ENCODE results near the gene SLMAP.

The SLMAP gene

DNA sequence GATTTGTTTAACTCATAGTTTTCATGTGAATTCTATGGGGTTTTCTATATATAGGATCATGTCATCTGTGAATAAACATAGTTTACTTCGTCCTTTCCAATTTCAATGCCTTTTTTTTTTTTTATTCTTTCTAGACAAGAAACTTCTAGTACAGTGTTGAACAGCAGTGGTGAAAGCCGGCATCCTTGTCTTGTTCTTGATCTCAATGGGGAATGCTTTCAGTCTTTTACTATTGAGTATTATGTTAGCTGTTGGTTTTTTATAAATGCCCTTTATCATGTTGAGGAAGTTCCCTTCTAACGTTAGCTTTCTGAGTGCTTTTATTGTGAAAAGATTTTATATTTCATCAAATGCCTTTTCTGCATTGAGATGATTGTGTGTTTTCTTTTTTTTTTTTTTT lies 69.0 kb downstream of the SLMAP start:
- H3K9me3 Mint-ChIP-seq: no peaks in the 10 kb centered on the region
- peaks cover 11% of the 10 kb centered on the region for H3K36me3 Mint-ChIP-seq
- no peak overlapping the region for H3K4me3 Mint-ChIP-seq
- no peaks in the 10 kb centered on the region for H3K27me3 Mint-ChIP-seq
- no peak overlapping the region for H3K27ac Mint-ChIP-seq
- peaks cover 44% of the 10 kb centered on the region for H3K4me1 Mint-ChIP-seq
- no peak for ATAC-seq

DNA sequence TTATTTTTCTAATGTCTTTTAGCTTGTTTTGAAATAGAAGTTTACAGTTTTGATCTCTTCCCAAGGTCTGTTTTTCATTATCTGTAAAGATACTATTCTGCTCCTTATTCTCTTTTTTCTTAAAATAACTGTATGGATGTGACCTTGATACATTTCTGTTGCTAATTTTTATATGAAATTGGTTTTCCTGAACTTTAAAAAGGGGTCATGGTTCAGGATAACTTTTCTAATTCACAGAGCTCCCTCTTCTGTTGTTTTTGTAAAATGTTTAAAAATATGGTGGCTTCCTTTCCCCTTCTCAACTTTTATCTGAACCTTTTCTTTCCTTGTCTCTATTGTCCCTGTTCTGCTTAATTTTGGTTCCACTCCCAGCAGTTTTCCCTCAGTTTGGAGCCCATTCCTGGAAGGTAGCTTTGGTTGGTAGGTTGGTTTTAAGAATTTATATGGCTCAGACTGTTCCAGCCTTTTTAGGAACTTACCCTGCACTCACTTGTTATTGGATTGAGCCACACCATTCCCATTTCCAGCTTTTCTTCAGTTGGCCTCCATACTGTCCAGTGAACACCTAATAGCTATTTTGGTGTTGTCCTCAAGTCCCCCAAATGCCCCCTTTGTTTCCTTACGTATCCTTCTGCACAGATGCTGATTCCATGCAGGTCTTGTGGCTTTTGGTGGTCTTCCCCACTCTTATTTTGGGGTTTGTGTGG lies 70.3 kb downstream of the SLMAP start:
- no peaks in the 10 kb centered on the region for H3K9me3 Mint-ChIP-seq
- ATAC-seq: no peak
- H3K27ac Mint-ChIP-seq: no peak overlapping the region
- peaks cover 16% of the 10 kb centered on the region for H3K36me3 Mint-ChIP-seq
- H3K4me1 Mint-ChIP-seq: peaks cover 37% of the 10 kb centered on the region
- H3K27me3 Mint-ChIP-seq: no peaks in the 10 kb centered on the region
- H3K4me3 Mint-ChIP-seq: no peak overlapping the region

GRCh38 chr3:57826952-57827723 lies 71.0 kb downstream of the SLMAP start:
- H3K9me3 Mint-ChIP-seq: no peaks in the 10 kb centered on the region
- H3K4me3 Mint-ChIP-seq: no peak overlapping the region
- no peak overlapping the region for H3K27ac Mint-ChIP-seq
- peaks cover 31% of the 10 kb centered on the region for H3K4me1 Mint-ChIP-seq
- H3K36me3 Mint-ChIP-seq: peaks cover 19% of the 10 kb centered on the region
- H3K27me3 Mint-ChIP-seq: no peaks in the 10 kb centered on the region
- ATAC-seq: no peak

- H3K27ac Mint-ChIP-seq: no peak overlapping the region
- H3K9me3 Mint-ChIP-seq: no peaks in the 10 kb centered on the region
- ATAC-seq: no peak
- H3K27me3 Mint-ChIP-seq: no peaks in the 10 kb centered on the region
- peaks cover 21% of the 10 kb centered on the region for H3K36me3 Mint-ChIP-seq
- H3K4me1 Mint-ChIP-seq: peaks cover 29% of the 10 kb centered on the region
- H3K4me3 Mint-ChIP-seq: no peak overlapping the region
Observed at GRCh38 chr3:57827757-57828156, 71.6 kb downstream of the SLMAP start.

DNA sequence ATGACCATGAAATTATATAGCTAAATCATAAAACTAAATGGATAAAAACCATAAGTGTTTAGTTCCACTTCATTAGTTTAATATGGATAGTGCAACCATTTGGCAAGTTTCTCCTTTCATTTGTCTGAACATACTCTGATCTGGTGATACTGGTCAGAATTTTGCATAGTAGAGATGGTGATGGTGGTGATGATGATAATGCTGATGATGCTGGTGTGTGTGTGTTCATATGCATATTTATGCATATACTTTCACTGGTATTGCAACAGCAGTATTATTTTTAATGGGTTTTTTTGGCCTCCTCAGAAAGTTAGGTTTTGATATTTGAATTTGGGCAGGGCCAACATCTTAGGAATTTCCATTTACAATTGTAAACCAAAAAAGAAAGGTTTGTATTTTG lies 76.4 kb downstream of the SLMAP start:
- H3K4me1 Mint-ChIP-seq: no peaks in the 10 kb centered on the region

DNA sequence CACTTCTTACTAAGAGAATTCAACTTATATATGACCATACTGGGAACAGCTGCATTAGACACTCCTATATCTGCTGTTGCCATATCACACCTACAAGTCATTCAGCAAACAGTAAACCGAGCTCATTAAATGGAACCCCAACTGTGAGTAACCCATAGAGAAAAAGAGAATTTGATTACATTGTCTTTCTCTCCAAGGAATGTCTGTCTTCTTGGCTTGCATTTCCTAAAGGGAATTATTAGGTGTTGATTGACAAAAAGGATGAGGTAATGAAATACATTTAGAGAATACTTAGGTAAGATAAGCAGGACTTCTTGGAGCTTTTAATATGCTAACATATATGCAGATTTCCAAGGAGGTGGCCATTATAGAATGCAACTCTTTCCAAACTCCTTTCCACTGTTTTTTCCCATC lies 76.8 kb downstream of the SLMAP start:
- Mint-ChIP-seq H3K36me3 (peaks cover 31% of the 10 kb centered on the region), H3K9me3 (no peaks in the 10 kb centered on the region), H3K27me3 (no peaks in the 10 kb centered on the region), H3K4me1 (no peaks in the 10 kb centered on the region), H3K27ac (no peak overlapping the region), H3K4me3 (no peak overlapping the region)
- no peak for ATAC-seq

More for the DNA sequence above, 76.4 kb downstream of the SLMAP start:
- H3K4me3 Mint-ChIP-seq: no peak overlapping the region
- no peaks in the 10 kb centered on the region for H3K9me3 Mint-ChIP-seq
- peaks cover 31% of the 10 kb centered on the region for H3K36me3 Mint-ChIP-seq
- no peaks in the 10 kb centered on the region for H3K27me3 Mint-ChIP-seq
- ATAC-seq: no peak
- H3K27ac Mint-ChIP-seq: no peak overlapping the region

DNA sequence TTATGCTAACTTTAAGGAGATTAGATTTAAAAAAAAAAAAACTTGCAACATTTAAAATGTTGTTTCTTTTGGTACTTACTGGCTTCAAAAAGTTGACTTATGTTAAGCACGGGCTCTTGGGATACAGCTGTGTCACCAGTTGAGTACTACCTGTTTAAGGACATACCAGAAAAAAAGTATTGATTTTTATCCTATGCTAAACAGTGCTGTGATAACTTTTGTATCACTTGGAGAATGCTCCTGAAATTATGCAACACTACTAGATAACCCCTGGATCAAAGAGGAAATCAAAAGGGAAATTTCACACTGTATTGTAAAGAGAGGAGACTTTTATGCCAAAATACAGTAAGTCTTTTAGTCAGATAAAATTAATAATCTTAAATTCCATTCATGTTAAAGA lies 77.7 kb downstream of the SLMAP start:
- H3K9me3 Mint-ChIP-seq: no peaks in the 10 kb centered on the region
- no peaks in the 10 kb centered on the region for H3K27me3 Mint-ChIP-seq
- no peak overlapping the region for H3K27ac Mint-ChIP-seq
- no peak overlapping the region for H3K4me3 Mint-ChIP-seq
- H3K4me1 Mint-ChIP-seq: no peaks in the 10 kb centered on the region
- no peak for ATAC-seq
- H3K36me3 Mint-ChIP-seq: peaks cover 31% of the 10 kb centered on the region

GRCh38 chr3:57837686-57838085 lies 81.6 kb downstream of the SLMAP start:
- Mint-ChIP-seq H3K4me3 (no peak overlapping the region), H3K27me3 (no peaks in the 10 kb centered on the region), H3K4me1 (peaks cover 8% of the 10 kb centered on the region), H3K27ac (no peak overlapping the region), H3K36me3 (peaks cover 13% of the 10 kb centered on the region), H3K9me3 (no peaks in the 10 kb centered on the region)
- no peak for ATAC-seq

GRCh38 chr3:57838627-57839026 lies 82.5 kb downstream of the SLMAP start:
- Mint-ChIP-seq H3K36me3 (peaks cover 7% of the 10 kb centered on the region), H3K27me3 (no peaks in the 10 kb centered on the region), H3K4me3 (no peak overlapping the region), H3K9me3 (no peaks in the 10 kb centered on the region), H3K4me1 (peaks cover 8% of the 10 kb centered on the region), H3K27ac (no peak overlapping the region)
- ATAC-seq: no peak

- H3K4me3 Mint-ChIP-seq: no peak overlapping the region
- peaks cover 8% of the 10 kb centered on the region for H3K4me1 Mint-ChIP-seq
- ATAC-seq: no peak
- H3K27ac Mint-ChIP-seq: peak overlapping the region; percentile 5
- no peaks in the 10 kb centered on the region for H3K9me3 Mint-ChIP-seq
- H3K36me3 Mint-ChIP-seq: no peaks in the 10 kb centered on the region
- no peaks in the 10 kb centered on the region for H3K27me3 Mint-ChIP-seq
Observed at GRCh38 chr3:57840473-57840872, 84.4 kb downstream of the SLMAP start.

DNA sequence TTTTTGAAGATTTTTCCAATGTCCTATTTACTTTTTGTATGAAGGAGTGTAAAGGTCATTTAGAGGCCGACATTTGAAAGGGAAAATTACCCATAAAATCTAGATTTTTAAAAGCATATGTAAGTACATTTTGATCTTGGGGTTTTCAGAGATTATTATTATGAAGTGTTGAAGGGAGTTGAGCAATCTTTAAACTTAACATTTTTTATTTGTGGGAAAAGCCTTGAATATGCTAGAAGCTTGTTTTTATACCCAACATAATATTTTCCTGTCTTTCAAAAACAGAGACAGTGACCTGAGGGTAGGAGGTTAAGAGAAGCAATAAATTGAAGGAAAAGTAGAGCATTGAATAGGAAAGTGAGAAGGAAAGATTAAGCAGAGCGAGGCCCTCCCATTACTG lies 85.7 kb downstream of the SLMAP start:
- Mint-ChIP-seq H3K9me3 (no peaks in the 10 kb centered on the region), H3K4me3 (no peak overlapping the region), H3K27me3 (no peaks in the 10 kb centered on the region), H3K27ac (no peak overlapping the region), H3K4me1 (peaks cover 8% of the 10 kb centered on the region), H3K36me3 (no peaks in the 10 kb centered on the region)
- no peak for ATAC-seq

- H3K9me3 Mint-ChIP-seq: no peaks in the 10 kb centered on the region
- H3K4me3 Mint-ChIP-seq: no peak overlapping the region
- H3K27ac Mint-ChIP-seq: peak overlapping the region; percentile 37
- peaks cover 10% of the 10 kb centered on the region for H3K36me3 Mint-ChIP-seq
- no peaks in the 10 kb centered on the region for H3K27me3 Mint-ChIP-seq
- peaks cover 7% of the 10 kb centered on the region for H3K4me1 Mint-ChIP-seq
- ATAC-seq: no peak
Observed at GRCh38 chr3:57848177-57848738, 92.1 kb downstream of the SLMAP start.

GRCh38 chr3:57851304-57851703 lies 95.2 kb downstream of the SLMAP start:
- H3K36me3 Mint-ChIP-seq: peaks cover 10% of the 10 kb centered on the region
- peaks cover 7% of the 10 kb centered on the region for H3K4me1 Mint-ChIP-seq
- ATAC-seq: no peak
- no peak overlapping the region for H3K27ac Mint-ChIP-seq
- no peak overlapping the region for H3K4me3 Mint-ChIP-seq
- no peaks in the 10 kb centered on the region for H3K9me3 Mint-ChIP-seq
- no peaks in the 10 kb centered on the region for H3K27me3 Mint-ChIP-seq

DNA sequence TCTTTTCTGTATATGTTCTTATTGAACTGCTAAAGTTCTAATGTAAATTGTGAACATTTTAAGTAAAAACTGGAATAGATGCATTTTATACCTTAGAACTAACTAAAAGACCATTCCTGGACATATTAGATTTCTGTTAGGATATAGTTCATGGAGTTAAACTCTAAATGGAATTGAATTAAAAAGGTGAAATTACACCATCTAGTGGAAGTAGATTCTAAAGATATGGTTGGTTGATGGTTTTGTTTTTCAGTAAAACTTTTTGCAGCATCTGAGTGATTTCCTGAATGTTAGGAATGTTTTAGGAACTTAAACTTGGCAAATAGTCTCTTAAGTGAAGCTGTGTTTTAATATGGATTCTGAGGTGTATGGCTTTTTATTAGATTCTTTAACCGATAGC lies 96.8 kb downstream of the SLMAP start:
- peaks cover 10% of the 10 kb centered on the region for H3K36me3 Mint-ChIP-seq
- no peaks in the 10 kb centered on the region for H3K27me3 Mint-ChIP-seq
- no peak for ATAC-seq
- no peak overlapping the region for H3K4me3 Mint-ChIP-seq
- no peak overlapping the region for H3K27ac Mint-ChIP-seq
- H3K4me1 Mint-ChIP-seq: peaks cover 7% of the 10 kb centered on the region
- no peaks in the 10 kb centered on the region for H3K9me3 Mint-ChIP-seq

DNA sequence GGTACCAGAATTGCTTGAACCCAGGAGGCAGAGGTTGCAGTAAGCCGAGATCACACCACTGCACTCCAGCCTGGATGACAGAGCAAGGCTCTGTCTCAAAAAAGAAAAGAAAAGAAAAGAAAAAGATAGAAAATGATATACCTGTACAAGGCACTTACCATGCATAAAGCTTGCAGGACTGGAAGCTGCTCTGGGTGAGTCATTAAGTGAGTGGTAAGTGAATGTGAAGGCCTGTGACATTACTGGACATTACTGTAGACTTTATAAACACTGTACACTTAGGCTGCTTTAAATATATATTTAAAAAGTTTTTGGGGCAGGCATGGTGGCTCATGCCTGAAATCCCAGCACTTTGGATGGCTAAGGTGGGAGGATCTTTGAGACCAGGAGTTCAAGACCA lies 99.2 kb downstream of the SLMAP start:
- no peaks in the 10 kb centered on the region for H3K27me3 Mint-ChIP-seq
- no peak overlapping the region for H3K27ac Mint-ChIP-seq
- H3K9me3 Mint-ChIP-seq: no peaks in the 10 kb centered on the region
- H3K36me3 Mint-ChIP-seq: peaks cover 12% of the 10 kb centered on the region
- H3K4me3 Mint-ChIP-seq: no peak overlapping the region
- no peaks in the 10 kb centered on the region for H3K4me1 Mint-ChIP-seq
- no peak for ATAC-seq

GRCh38 chr3:57855943-57856342 lies 99.8 kb downstream of the SLMAP start:
- H3K9me3 Mint-ChIP-seq: no peaks in the 10 kb centered on the region
- ATAC-seq: no peak
- no peak overlapping the region for H3K4me3 Mint-ChIP-seq
- H3K27ac Mint-ChIP-seq: no peak overlapping the region
- no peaks in the 10 kb centered on the region for H3K27me3 Mint-ChIP-seq
- H3K36me3 Mint-ChIP-seq: peaks cover 14% of the 10 kb centered on the region
- H3K4me1 Mint-ChIP-seq: no peaks in the 10 kb centered on the region

Data from stimulated activated memory B cell treated with anti-CD40 and anti-IgM and Interleukin-4, amounts not matched to agents 10 μg/mL and 1 μg/mL and 100 μg/mL, for 72 hours (primary cell).